Activated CD4-positive, alpha-beta T cell treated with anti-CD3 and anti-CD28 coated beads, Interleukin-2, amount 50 U/mL, for 24 hours (primary cell): ENCODE data around the gene ZNF548.
A peak's percentile ranks its signal among the peaks of the same experiment; 100 is the strongest.
"Not testable (repeated sequence)": the region's sequence is repeated elsewhere in the genome, so short reads cannot be mapped to it uniquely, and the experiment has no call there.

ENCODE experiments used
- DNase-seq, 2 donors: peaks; one replicate each; pipeline ENCODE4 v3.0.0-alpha.2; 2020; ENCODE audit warnings: low read depth in 1 of 2, low spot score in 1 of 2

The ZNF548 gene

GRCh38 chr19:57389730-57390598, at the start of gene ZNF548:
ZNF548 (plus strand) TSS chr19:57389854; CDS start chr19:57390100, 246 bp downstream.
- DNase-seq: peak; percentile 95 to 96

GRCh38 chr19:57342582-57342981, 47.1 kb upstream of the ZNF548 start:
- DNase-seq: no peak

GRCh38 chr19:57348136-57348535, 41.5 kb upstream of the ZNF548 start:
- no peak for DNase-seq

GRCh38 chr19:57350877-57351805, 38.5 kb upstream of the ZNF548 start, which contains the start of gene ZNF304:
ZNF304 (plus strand) TSS chr19:57351271; CDS start chr19:57351665, 394 bp downstream.
- peak; percentile 56 to 81 for DNase-seq

GRCh38 chr19:57351867-57352266, 37.8 kb upstream of the ZNF548 start:
- no peak for DNase-seq

GRCh38 chr19:57355916-57356315, 33.7 kb upstream of the ZNF548 start:
- no peak for DNase-seq

GRCh38 chr19:57357406-57357805, 32.2 kb upstream of the ZNF548 start:
- DNase-seq: no peak

GRCh38 chr19:57359300-57359699, 30.4 kb upstream of the ZNF548 start:
- no peak for DNase-seq

- no peak for DNase-seq
These were observed 27.2 kb upstream of the ZNF548 start for GRCh38 chr19:57362419-57362818.

- DNase-seq: peak; percentile 97 to 99
These were observed 26.5 kb upstream of the ZNF548 start, which contains the start of the genes TRAPPC2B and ZNF547 for GRCh38 chr19:57362997-57363687. TRAPPC2B (plus strand) TSS chr19:57363551; CDS start chr19:57364834, 1,283 bp downstream. ZNF547 (plus strand) TSS chr19:57363551; CDS start chr19:57368556, 5,005 bp downstream.

GRCh38 chr19:57363688-57364181, 25.9 kb upstream of the ZNF548 start:
- no peak for DNase-seq

GRCh38 chr19:57366776-57367175, 22.9 kb upstream of the ZNF548 start:
- no peak for DNase-seq

- no peak for DNase-seq
These were observed 15.5 kb upstream of the ZNF548 start for GRCh38 chr19:57374179-57374578.

GRCh38 chr19:57374647-57375046, 15.0 kb upstream of the ZNF548 start:
- not testable (repeated sequence) for DNase-seq

- no peak for DNase-seq
These were observed 13.5 kb upstream of the ZNF548 start for GRCh38 chr19:57376151-57376550.

- no peak for DNase-seq
These were observed 12.0 kb upstream of the ZNF548 start for GRCh38 chr19:57377498-57378146.

GRCh38 chr19:57380923-57381322, 8.7 kb upstream of the ZNF548 start:
- DNase-seq: no peak

- no peak for DNase-seq
These were observed 6.7 kb upstream of the ZNF548 start for GRCh38 chr19:57382806-57383488.

- no peak for DNase-seq
These were observed 392 bp upstream of the ZNF548 start for GRCh38 chr19:57389194-57389729.
